BLaER1 treated with 17β-estradiol and CSF1 and Interleukin-3, amounts not matched to agents 10 nM and 100 nM (cell line): ENCODE data around the gene HTR1A.

Experiments
- H3K27ac ChIP-seq, 11 experiments: shearing (Covaris generic); formaldehyde crosslinking; 2 replicates each; pipeline ENCODE4 v1.8.1; 2022
- H3K27me3 ChIP-seq, 11 experiments: shearing (Covaris generic); formaldehyde crosslinking; 2 replicates each; pipeline ENCODE4 v1.8.1; 2022
- H3K36me3 ChIP-seq, 11 experiments: shearing (Covaris generic); formaldehyde crosslinking; 2 replicates each; pipeline ENCODE4 v1.8.1; 2022
- H3K4me1 ChIP-seq, 10 experiments: shearing (Covaris generic); formaldehyde crosslinking; 2 replicates each; pipeline ENCODE4 v1.8.1; 2022
- H3K4me2 ChIP-seq, 11 experiments: shearing (Covaris generic); formaldehyde crosslinking; 2 replicates each; pipeline ENCODE4 v1.8.1; 2022
- H3K4me3 ChIP-seq, 10 experiments: shearing (Covaris generic); formaldehyde crosslinking; 2 replicates each; pipeline ENCODE4 v1.8.1; 2022
- H3K9ac ChIP-seq, 11 experiments: shearing (Covaris generic); formaldehyde crosslinking; 2 replicates each; pipeline ENCODE4 v1.8.1; 2022
- H3K9me3 ChIP-seq, 11 experiments: shearing (Covaris generic); formaldehyde crosslinking; replicated peaks in 1 of 11; 2 replicates each; pipeline ENCODE4 v1.8.1; 2022
- H4K20me1 ChIP-seq, 11 experiments: shearing (Covaris generic); formaldehyde crosslinking; 2 replicates each; pipeline ENCODE4 v1.8.1; 2022
- Cebpa-rat ChIP-seq, 11 experiments: shearing (Covaris generic); IDR thresholded peaks; 2 replicates each; pipeline ENCODE4 v1.8.1; 2022

Gene HTR1A

GRCh38 chr5:63962279-63962678, at the start of gene HTR1A:
HTR1A (minus strand) TSS chr5:63962445; CDS start chr5:63961719, 726 bp downstream.
- Histone ChIP-seq H3K27ac (no peak within 1 kb of the TSS), H3K9me3 (peaks cover 21 to 31% (median 29%) of the 10 kb centered on the region in 11 experiments), H3K9ac (no peak within 1 kb of the TSS), H3K4me3 (no peak within 1 kb of the TSS), H3K4me2 (no peak within 1 kb of the TSS), H3K27me3 (peaks cover 0 to 16% (median 9%) of the 10 kb centered on the region in 11 experiments; a peak in 9 of 22 replicates), H3K4me1 (no peaks in the 10 kb centered on the region), H3K36me3 (no peaks in the 10 kb centered on the region), H4K20me1 (no peaks in the 10 kb centered on the region; a peak in 1 of 22 replicates)
- no peak for TF ChIP-seq Cebpa-rat (IDR thresholded peaks at IDR 0.05)

- no peak overlapping the region for H3K9ac ChIP-seq
- no peaks in the 10 kb centered on the region for H3K36me3 ChIP-seq
- no peak for TF ChIP-seq Cebpa-rat (IDR thresholded peaks at IDR 0.05)
- H3K4me1 ChIP-seq = no peaks in the 10 kb centered on the region
- no peaks in the 10 kb centered on the region for H3K27me3 ChIP-seq
- no peak overlapping the region for H3K4me2 ChIP-seq
- H3K27ac ChIP-seq = no peak overlapping the region
- no peaks in the 10 kb centered on the region for H3K9me3 ChIP-seq
- H3K4me3 ChIP-seq = no peak overlapping the region
- H4K20me1 ChIP-seq = no peaks in the 10 kb centered on the region
These were observed 41.7 kb upstream of the HTR1A start for GRCh38 chr5:64003966-64004365.

GRCh38 chr5:64000096-64000495, 37.9 kb upstream of the HTR1A start:
- no peak overlapping the region for H3K27ac ChIP-seq
- H3K36me3 ChIP-seq = no peaks in the 10 kb centered on the region
- no peak overlapping the region for H3K4me3 ChIP-seq

GRCh38 chr5:63987053-63987452, 24.8 kb upstream of the HTR1A start:
- Histone ChIP-seq H3K36me3 (no peaks in the 10 kb centered on the region), H3K4me3 (no peak overlapping the region), H3K9ac (no peak overlapping the region), H3K27me3 (no peaks in the 10 kb centered on the region), H3K4me2 (no peak overlapping the region), H3K9me3 (no peaks in the 10 kb centered on the region), H3K27ac (no peak overlapping the region), H3K4me1 (0 out of 20 replicates have a peak, but pooled peaks cover 0 to 3% (median 0%) of the 10 kb centered on the region in 10 experiments), H4K20me1 (no peaks in the 10 kb centered on the region)
- TF ChIP-seq Cebpa-rat (IDR thresholded peaks at IDR 0.05) = no peak

More at GRCh38 chr5:64000096-64000495, 37.9 kb upstream of the HTR1A start:
- H4K20me1 ChIP-seq = no peaks in the 10 kb centered on the region
- TF ChIP-seq Cebpa-rat (IDR thresholded peaks at IDR 0.05) = no peak
- H3K27me3 ChIP-seq = no peaks in the 10 kb centered on the region
- no peaks in the 10 kb centered on the region for H3K4me1 ChIP-seq
- H3K9me3 ChIP-seq = no peaks in the 10 kb centered on the region
- no peak overlapping the region for H3K9ac ChIP-seq
- no peak overlapping the region for H3K4me2 ChIP-seq

DNA sequence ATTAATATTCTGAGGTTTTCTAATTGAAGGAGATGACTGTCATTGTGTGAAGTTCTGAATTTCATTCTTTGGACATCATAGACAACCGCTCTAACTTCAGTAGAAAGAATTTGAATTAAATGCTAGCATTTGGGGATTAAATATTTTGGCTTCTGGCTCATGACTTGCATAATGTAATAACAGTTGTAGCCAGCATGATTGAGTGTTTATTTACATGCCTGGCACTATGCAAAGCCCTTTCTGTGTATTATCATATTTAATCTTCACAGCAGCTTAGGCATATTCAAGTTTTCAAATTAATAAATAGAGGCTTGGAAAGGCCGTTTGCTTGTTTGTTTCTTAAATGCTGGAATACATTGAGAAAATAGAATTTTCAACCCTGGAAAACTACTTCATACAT, 19.6 kb upstream of the HTR1A start:
- Histone ChIP-seq H4K20me1 (no peaks in the 10 kb centered on the region), H3K27me3 (no peaks in the 10 kb centered on the region), H3K4me2 (no peak overlapping the region), H3K9me3 (no peaks in the 10 kb centered on the region), H3K27ac (no peak overlapping the region), H3K36me3 (no peaks in the 10 kb centered on the region), H3K4me1 (0 out of 20 replicates have a peak, but pooled peaks cover 0 to 3% (median 0%) of the 10 kb centered on the region in 10 experiments), H3K4me3 (no peak overlapping the region), H3K9ac (no peak overlapping the region)
- no peak for TF ChIP-seq Cebpa-rat (IDR thresholded peaks at IDR 0.05)

DNA sequence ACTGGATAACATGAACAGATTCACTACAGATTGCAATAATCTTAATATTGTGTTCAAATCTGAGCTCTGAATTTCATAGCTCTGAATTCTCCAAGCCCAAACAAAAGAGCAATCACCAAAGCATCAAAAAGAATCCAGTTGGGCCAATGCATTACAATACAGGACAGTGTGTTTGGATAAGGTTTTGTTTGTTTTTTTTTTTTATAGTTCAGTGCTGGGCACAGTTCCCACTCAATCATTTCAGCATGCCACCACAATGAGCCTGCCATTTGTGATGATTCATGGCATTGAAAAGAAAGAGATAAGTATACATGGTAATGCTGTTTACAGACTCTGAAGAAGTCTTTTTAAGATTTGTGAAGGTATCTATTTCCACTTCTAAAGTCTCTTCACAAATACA, 1.7 kb upstream of the HTR1A start:
- TF ChIP-seq Cebpa-rat (IDR thresholded peaks at IDR 0.05) = no peak
- Histone ChIP-seq H3K4me3 (no peak overlapping the region), H3K4me2 (no peak overlapping the region)

DNA sequence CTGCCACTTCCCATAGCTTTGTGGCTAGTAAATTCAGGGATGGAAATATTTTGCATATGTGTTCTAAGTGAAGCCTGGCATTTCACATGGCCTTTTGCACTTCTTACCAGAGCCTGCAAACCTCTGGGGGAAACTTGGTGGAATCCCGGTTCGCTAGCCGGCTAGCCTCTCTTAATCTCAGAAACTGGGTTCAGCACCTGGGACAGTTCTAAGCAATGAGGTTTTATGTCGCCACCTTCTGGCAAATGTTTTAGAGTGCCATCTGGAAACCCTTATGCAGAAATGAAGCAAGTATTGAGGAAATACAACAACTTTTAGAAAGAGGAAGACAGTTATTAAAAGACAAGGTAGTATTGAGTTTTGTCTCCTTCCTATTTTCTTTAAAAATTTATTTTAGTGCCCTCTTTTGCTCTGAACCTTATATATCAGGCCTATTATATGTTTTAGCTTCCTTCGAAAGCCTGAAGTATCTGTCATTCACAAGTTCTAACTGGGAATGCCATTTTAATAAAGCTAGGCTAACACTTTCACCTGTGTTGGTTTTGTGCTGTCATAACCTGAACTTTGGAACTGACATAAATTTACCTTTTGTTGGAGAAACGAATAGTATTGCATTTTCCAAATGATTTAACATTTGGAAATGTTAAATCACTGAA, 963 bp upstream of the HTR1A start:
- no peak for TF ChIP-seq Cebpa-rat (IDR thresholded peaks at IDR 0.05)
- no peak overlapping the region for H3K9ac ChIP-seq
- peaks cover 21 to 31% (median 29%) of the 10 kb centered on the region in 11 experiments for H3K9me3 ChIP-seq
- H3K36me3 ChIP-seq = no peaks in the 10 kb centered on the region
- no peaks in the 10 kb centered on the region for H3K4me1 ChIP-seq
- H3K27me3 ChIP-seq = peaks cover 0 to 16% (median 9%) of the 10 kb centered on the region in 11 experiments; a peak in 9 of 22 replicates
- H4K20me1 ChIP-seq = no peaks in the 10 kb centered on the region; a peak in 1 of 22 replicates
- H3K27ac ChIP-seq = no peak overlapping the region
- no peak overlapping the region for H3K4me2 ChIP-seq
- no peak overlapping the region for H3K4me3 ChIP-seq

More for the DNA sequence above, 1.7 kb upstream of the HTR1A start:
- H4K20me1 ChIP-seq = no peaks in the 10 kb centered on the region; a peak in 1 of 22 replicates
- no peak overlapping the region for H3K27ac ChIP-seq
- H3K9ac ChIP-seq = no peak overlapping the region
- H3K9me3 ChIP-seq = peaks cover 21 to 31% (median 28%) of the 10 kb centered on the region in 11 experiments
- H3K4me1 ChIP-seq = no peaks in the 10 kb centered on the region
- H3K36me3 ChIP-seq = no peaks in the 10 kb centered on the region
- peaks cover 0 to 16% (median 9%) of the 10 kb centered on the region in 11 experiments; a peak in 9 of 22 replicates for H3K27me3 ChIP-seq

DNA sequence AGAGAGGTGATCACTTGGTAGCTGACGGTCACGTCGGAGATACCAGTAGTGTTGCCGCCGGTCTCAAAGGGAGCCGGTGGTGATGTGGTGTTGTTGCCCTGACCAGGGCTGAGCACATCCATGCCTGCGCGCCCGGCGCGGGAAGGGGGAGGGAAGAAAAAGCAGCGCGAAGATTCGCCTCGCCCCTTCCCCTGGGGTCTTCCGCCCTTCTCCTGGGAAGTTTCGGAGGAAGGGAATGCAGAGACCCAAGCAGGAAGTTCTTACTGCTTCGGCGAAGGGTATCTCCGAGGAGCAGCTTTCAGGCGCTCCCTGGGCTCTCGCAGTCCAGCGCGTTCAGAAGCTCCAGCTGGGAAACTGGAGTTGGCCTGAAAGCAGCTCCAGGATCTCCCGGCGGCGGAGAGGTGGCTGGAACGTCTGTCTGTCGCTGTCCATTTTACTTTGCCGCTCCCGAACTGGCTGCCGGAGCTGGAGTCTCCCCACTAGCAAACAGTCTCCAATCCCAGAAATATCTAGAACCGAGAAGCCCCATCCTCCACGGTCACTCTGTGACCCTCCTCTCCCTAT, 565 bp downstream of the HTR1A start:
- TF ChIP-seq Cebpa-rat (IDR thresholded peaks at IDR 0.05) = no peak
- Histone ChIP-seq H3K9ac (no peak overlapping the region), H4K20me1 (no peaks in the 10 kb centered on the region; a peak in 1 of 22 replicates), H3K4me1 (no peaks in the 10 kb centered on the region), H3K27me3 (peaks cover 0 to 16% (median 9%) of the 10 kb centered on the region in 11 experiments; a peak in 9 of 22 replicates), H3K4me3 (no peak overlapping the region), H3K36me3 (no peaks in the 10 kb centered on the region), H3K4me2 (no peak overlapping the region), H3K27ac (no peak overlapping the region), H3K9me3 (peaks cover 21 to 31% (median 29%) of the 10 kb centered on the region in 11 experiments)

DNA sequence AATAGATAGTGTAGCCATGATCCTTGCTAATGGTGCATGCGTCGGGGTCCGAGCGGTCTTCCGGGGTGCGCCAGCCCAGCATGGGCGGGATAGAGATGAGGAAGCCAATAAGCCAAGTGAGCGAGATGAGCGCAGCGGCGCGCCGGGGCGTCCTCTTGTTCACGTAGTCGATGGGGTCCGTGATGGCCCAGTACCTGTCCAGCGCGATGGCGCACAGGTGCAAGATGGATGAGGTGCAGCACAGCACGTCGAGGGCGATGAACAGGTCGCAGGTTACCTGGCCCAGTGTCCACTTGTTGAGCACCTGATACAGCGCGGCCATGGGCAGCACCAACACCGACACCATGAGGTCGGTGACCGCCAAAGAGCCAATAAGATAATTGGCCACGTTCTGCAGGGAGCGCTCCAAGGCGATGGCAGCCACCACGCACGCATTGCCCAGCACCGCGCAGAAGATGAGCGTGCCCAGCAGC, 1.1 kb downstream of the HTR1A start:
- Histone ChIP-seq H3K9me3 (peaks cover 21 to 31% (median 29%) of the 10 kb centered on the region in 11 experiments), H3K27ac (no peak overlapping the region), H3K36me3 (no peaks in the 10 kb centered on the region), H3K9ac (no peak overlapping the region), H3K4me3 (no peak overlapping the region), H4K20me1 (no peaks in the 10 kb centered on the region; a peak in 1 of 22 replicates), H3K4me2 (no peak overlapping the region), H3K27me3 (peaks cover 0 to 16% (median 9%) of the 10 kb centered on the region in 11 experiments; a peak in 9 of 22 replicates), H3K4me1 (no peaks in the 10 kb centered on the region)
- no peak for TF ChIP-seq Cebpa-rat (IDR thresholded peaks at IDR 0.05)
